ENCODE results near the gene MAST4.

MAST4 gene

DNA sequence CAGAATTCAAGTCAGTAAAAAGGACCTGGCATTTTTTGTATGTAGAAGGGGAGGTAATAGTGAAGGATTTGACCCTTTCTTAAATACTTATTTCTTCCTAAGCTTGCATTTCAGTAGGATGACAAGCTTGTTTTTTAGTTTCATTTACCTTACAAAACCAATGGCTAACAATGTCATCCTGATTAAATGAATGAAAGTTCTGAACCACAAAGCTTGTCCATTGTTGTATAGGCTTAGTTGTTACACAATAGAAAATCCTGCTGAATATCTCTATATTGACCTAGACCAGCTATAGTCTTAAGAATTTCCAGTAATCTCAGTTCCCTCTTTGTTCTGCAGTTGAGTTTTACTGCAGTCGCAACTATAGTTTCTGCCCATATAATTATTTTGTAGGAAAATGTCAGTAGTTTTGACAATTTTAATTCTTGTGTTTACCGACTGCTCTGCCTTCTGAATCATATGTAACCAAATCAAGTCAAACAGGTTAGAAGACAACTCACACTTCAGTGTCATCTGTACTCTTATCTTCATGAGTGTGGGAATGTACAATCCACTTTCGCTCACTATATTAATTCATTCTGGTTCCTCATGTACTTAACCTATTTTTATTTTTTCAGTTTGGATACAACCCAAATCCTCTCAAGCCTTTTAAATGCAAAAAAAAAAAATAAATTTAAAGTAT is 404.7 kb downstream of the MAST4 start:
- no peaks in the 10 kb centered on the region for H3K9me2 ChIP-seq (replicated peaks; ENCODE audit: insufficient read depth, low read length)
- H2AFZ ChIP-seq (ENCODE audit: low read length): no peak overlapping the region
- peaks cover 17% of the 10 kb centered on the region; the same call in 1 of the 2 replicates for H3F3A ChIP-seq (ENCODE audit: insufficient read depth, low read length)
- no peaks in the 10 kb centered on the region for H3K27me3 ChIP-seq (replicated peaks; ENCODE audit: insufficient read depth, low read length)
- DNase-seq: no peak
- no peak overlapping the region for H3K4me3 ChIP-seq (ENCODE audit: low read length)
- peaks cover 6% of the 10 kb centered on the region; the same call in 1 of the 2 replicates for H3K4me1 ChIP-seq (ENCODE audit: low read length)
- no peaks in the 10 kb centered on the region for H4K20me1 ChIP-seq (ENCODE audit: insufficient read depth, low read length)
- no peaks in the 10 kb centered on the region for H3K79me2 ChIP-seq (ENCODE audit: low read length)
- TF ChIP-seq EZH2 (optimal IDR thresholded peaks at IDR 0.05; ENCODE audit: low read depth, low read length) (no peak), EZH2phosphoT487 (IDR thresholded peaks at IDR 0.05; ENCODE audit: low read length) (no peak)
- TF ChIP-seq, protein P1, sequence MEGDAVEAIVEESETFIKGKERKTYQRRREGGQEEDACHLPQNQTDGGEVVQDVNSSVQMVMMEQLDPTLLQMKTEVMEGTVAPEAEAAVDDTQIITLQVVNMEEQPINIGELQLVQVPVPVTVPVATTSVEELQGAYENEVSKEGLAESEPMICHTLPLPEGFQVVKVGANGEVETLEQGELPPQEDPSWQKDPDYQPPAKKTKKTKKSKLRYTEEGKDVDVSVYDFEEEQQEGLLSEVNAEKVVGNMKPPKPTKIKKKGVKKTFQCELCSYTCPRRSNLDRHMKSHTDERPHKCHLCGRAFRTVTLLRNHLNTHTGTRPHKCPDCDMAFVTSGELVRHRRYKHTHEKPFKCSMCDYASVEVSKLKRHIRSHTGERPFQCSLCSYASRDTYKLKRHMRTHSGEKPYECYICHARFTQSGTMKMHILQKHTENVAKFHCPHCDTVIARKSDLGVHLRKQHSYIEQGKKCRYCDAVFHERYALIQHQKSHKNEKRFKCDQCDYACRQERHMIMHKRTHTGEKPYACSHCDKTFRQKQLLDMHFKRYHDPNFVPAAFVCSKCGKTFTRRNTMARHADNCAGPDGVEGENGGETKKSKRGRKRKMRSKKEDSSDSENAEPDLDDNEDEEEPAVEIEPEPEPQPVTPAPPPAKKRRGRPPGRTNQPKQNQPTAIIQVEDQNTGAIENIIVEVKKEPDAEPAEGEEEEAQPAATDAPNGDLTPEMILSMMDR (IDR thresholded peaks at IDR 0.05; ENCODE audit: low read length): no peak
- no peaks in the 10 kb centered on the region for H3K36me3 ChIP-seq (replicated peaks; ENCODE audit: insufficient read depth, low read length)
- no peak overlapping the region for H3K4me2 ChIP-seq (ENCODE audit: low read depth, low read length)
- H3K9me3 ChIP-seq (replicated peaks; ENCODE audit: insufficient read depth, low read length): no peaks in the 10 kb centered on the region
- no peak overlapping the region for H3K9ac ChIP-seq (ENCODE audit: low read length)
- no peak overlapping the region for H3K27ac ChIP-seq (ENCODE audit: low read length)

GRCh38 chr5:67002832-67003684 is 406.9 kb downstream of the MAST4 start:
- H3K9ac ChIP-seq (ENCODE audit: low read length): peak overlapping the region; percentile 81; the same call in 1 of the 2 replicates
- TF ChIP-seq EZH2 (optimal IDR thresholded peaks at IDR 0.05; ENCODE audit: low read depth, low read length): no peak
- TF ChIP-seq, protein P1 (IDR thresholded peaks at IDR 0.05; ENCODE audit: low read length): no peak
- TF ChIP-seq EZH2phosphoT487 (IDR thresholded peaks at IDR 0.05; ENCODE audit: low read length): no peak

GRCh38 chr5:67003685-67003934 is 407.4 kb downstream of the MAST4 start:
- Histone ChIP-seq H2AFZ (ENCODE audit: low read length) (peak overlapping the region; percentile 91; the same call in 1 of the 2 replicates), H3K79me2 (ENCODE audit: low read length) (no peaks in the 10 kb centered on the region), H3F3A (ENCODE audit: insufficient read depth, low read length) (peaks cover 17% of the 10 kb centered on the region; the same call in 1 of the 2 replicates), H3K36me3 (replicated peaks; ENCODE audit: insufficient read depth, low read length) (no peaks in the 10 kb centered on the region), H3K4me2 (ENCODE audit: low read depth, low read length) (peak overlapping the region; percentile 90; the same call in 1 of the 2 replicates), H3K27me3 (replicated peaks; ENCODE audit: insufficient read depth, low read length) (no peaks in the 10 kb centered on the region), H3K9me3 (replicated peaks; ENCODE audit: insufficient read depth, low read length) (no peaks in the 10 kb centered on the region), H3K4me3 (ENCODE audit: low read length) (peak overlapping the region; percentile 70), H4K20me1 (ENCODE audit: insufficient read depth, low read length) (no peaks in the 10 kb centered on the region), H3K9ac (ENCODE audit: low read length) (peak overlapping the region; percentile 81; the same call in 1 of the 2 replicates), H3K27ac (ENCODE audit: low read length) (peak overlapping the region; percentile 84; the same call in 1 of the 2 replicates), H3K4me1 (ENCODE audit: low read length) (peaks cover 6% of the 10 kb centered on the region; the same call in 1 of the 2 replicates), H3K9me2 (replicated peaks; ENCODE audit: insufficient read depth, low read length) (no peaks in the 10 kb centered on the region)
- no peak for DNase-seq
- no peak for TF ChIP-seq EZH2 (optimal IDR thresholded peaks at IDR 0.05; ENCODE audit: low read depth, low read length)
- TF ChIP-seq EZH2phosphoT487 (IDR thresholded peaks at IDR 0.05; ENCODE audit: low read length): no peak
- TF ChIP-seq, protein P1 (IDR thresholded peaks at IDR 0.05; ENCODE audit: low read length): no peak

More at GRCh38 chr5:67002832-67003684, 406.9 kb downstream of the MAST4 start:
- H3K4me2 ChIP-seq (ENCODE audit: low read depth, low read length): peak overlapping the region; percentile 90; the same call in 1 of the 2 replicates
- H3K9me3 ChIP-seq (replicated peaks; ENCODE audit: insufficient read depth, low read length): no peaks in the 10 kb centered on the region
- peak overlapping the region; percentile 84; the same call in 1 of the 2 replicates for H3K27ac ChIP-seq (ENCODE audit: low read length)
- DNase-seq: no peak
- H3K9me2 ChIP-seq (replicated peaks; ENCODE audit: insufficient read depth, low read length): no peaks in the 10 kb centered on the region
- H4K20me1 ChIP-seq (ENCODE audit: insufficient read depth, low read length): no peaks in the 10 kb centered on the region
- peak overlapping the region; percentile 91; the same call in 1 of the 2 replicates for H2AFZ ChIP-seq (ENCODE audit: low read length)
- H3K79me2 ChIP-seq (ENCODE audit: low read length): no peaks in the 10 kb centered on the region
- peak overlapping the region; percentile 70; the same call in 1 of the 2 replicates for H3K4me3 ChIP-seq (ENCODE audit: low read length)
- H3K4me1 ChIP-seq (ENCODE audit: low read length): peaks cover 6% of the 10 kb centered on the region; the same call in 1 of the 2 replicates
- no peaks in the 10 kb centered on the region for H3K36me3 ChIP-seq (replicated peaks; ENCODE audit: insufficient read depth, low read length)
- peaks cover 17% of the 10 kb centered on the region; the same call in 1 of the 2 replicates for H3F3A ChIP-seq (ENCODE audit: insufficient read depth, low read length)
- H3K27me3 ChIP-seq (replicated peaks; ENCODE audit: insufficient read depth, low read length): no peaks in the 10 kb centered on the region

All from MM.1S (cell line).